Loucy (cell line): Measurements from ENCODE around the gene SUPT6H.

Experiments used
- CTCF ChIP-seq: fragments of 200-600 bp; sonication (generic); conservative IDR thresholded peaks from 2 replicates; pipeline ENCODE4 v1.5.1; 2014; ENCODE audit warnings: mild to moderate bottlenecking, antibody characterized with exemption, low read length
- EZH2phosphoT487 ChIP-seq: fragments of 200-600 bp; IDR thresholded peaks from 2 replicates; pipeline ENCODE4 v1.6.1; 2018; ENCODE audit warnings: antibody characterized with exemption, mild to moderate bottlenecking, moderate library complexity, borderline replicate concordance

GRCh38 chr17:28740406-28741357, 78.7 kb downstream of the SUPT6H start:
- TF ChIP-seq CTCF = no peak
- no peak for TF ChIP-seq EZH2phosphoT487
